Neural cell (in vitro differentiated cells): ENCODE results near the gene FILIP1L.

ENCODE experiments used
- CTCF ChIP-seq: fragments of 450-650 bp; IDR thresholded peaks from 2 replicates; pipeline ENCODE4 v1.5.1; 2014; ENCODE audit warnings: antibody characterized with exemption, mild to moderate bottlenecking, moderate library complexity; ENCODE audit not compliant: poor library complexity, severe bottlenecking
- EZH2 ChIP-seq: fragments of 200-600, 300-800 bp; shearing (Covaris generic), sonication (generic); IDR thresholded peaks from 2 replicates; pipeline ENCODE4 v1.6.1; 2014; ENCODE audit warnings: antibody characterized with exemption, low read length, borderline replicate concordance, mild to moderate bottlenecking; ENCODE audit not compliant: insufficient read depth, poor library complexity, severe bottlenecking
- REST ChIP-seq: IDR thresholded peaks from 2 replicates; pipeline ENCODE4 v1.6.1; 2012; ENCODE audit warnings: borderline replicate concordance

GRCh38 chr3:100045696-100046095 lies 68.6 kb downstream of the FILIP1L start:
- no peak for TF ChIP-seq EZH2
- TF ChIP-seq CTCF = no peak
- TF ChIP-seq REST = no peak
